CD4-positive, alpha-beta T cell (primary cell): ENCODE data around the gene GOLGA5. TPM values are rescaled to one million over a fixed set of nuclear protein-coding genes. Genes with fewer than 3 reads are reported as not detected.
"Not testable (repeated sequence)": the region's sequence is repeated elsewhere in the genome, so short reads cannot be mapped to it uniquely, and the experiment has no call there.

Source experiments
- ATAC-seq: fragments of 200-7000 bp; cut with Tn5 transposase; one replicate; pipeline ENCODE4 v1.10.0; 2022; ENCODE audit warnings: mild to moderate bottlenecking; ENCODE audit not compliant: poor library complexity
- CTCF ChIA-PET: fragments of 350-600 bp; sonication (Branson Sonifier 250); formaldehyde crosslinking; loops from one replicate; lab custom pipeline; 2021; ENCODE audit warnings: antibody characterized with exemption, inconsistent platforms; lab: Charles Lee
- POLR2A ChIA-PET: fragments of 350-600 bp; sonication (Branson Sonifier 250); formaldehyde crosslinking; loops from one replicate; lab custom pipeline; 2021; ENCODE audit warnings: antibody characterized with exemption, inconsistent platforms; lab: Charles Lee
- DNase-seq, 14 experiments: peaks; one replicate each; pipeline ENCODE4 v3.0.0-alpha.2; 2013 to 2020; ENCODE audit warnings: mixed read lengths in 2 of 14
- H3K27ac ChIP-seq, 2 donors: one replicate each; pipeline versions ENCODE4 v1.5.1 to v1.7.0; 2013; ENCODE audit warnings: low read length in 2 of 2, low read depth in 1 of 2, mild to moderate bottlenecking in 1 of 2
- H3K27me3 ChIP-seq, 2 experiments: 1 replicate in 1 of 2; 2 replicates in 1 of 2; pipeline versions ENCODE4 v1.6.1 to v1.7.0; 2013; ENCODE audit warnings: low read length in 2 of 2, control low read depth in 1 of 2, mild to moderate bottlenecking in 1 of 2, moderate library complexity in 1 of 2; ENCODE audit not compliant: insufficient read depth in 2 of 2, control insufficient read depth in 1 of 2
- H3K36me3 ChIP-seq: one replicate; pipeline ENCODE4 v1.6.1; 2013; ENCODE audit warnings: low read length, control low read depth; ENCODE audit not compliant: insufficient read depth
- H3K4me1 ChIP-seq: one replicate; pipeline ENCODE4 v1.6.1; 2013; ENCODE audit warnings: low read length, control low read depth; ENCODE audit not compliant: insufficient read depth
- H3K4me3 ChIP-seq: one replicate; pipeline ENCODE4 v1.5.1; 2013; ENCODE audit warnings: mild to moderate bottlenecking, low read length, moderate library complexity
- H3K9me3 ChIP-seq, 2 experiments: 1 replicate in 1 of 2; 2 replicates in 1 of 2; pipeline versions ENCODE4 v1.6.1 to v1.7.0; 2013; ENCODE audit warnings: low read length in 2 of 2, mild to moderate bottlenecking in 2 of 2, control low read depth in 1 of 2, moderate library complexity in 1 of 2; ENCODE audit not compliant: control insufficient read depth in 1 of 2, insufficient read depth in 1 of 2
- H3K27ac Mint-ChIP-seq: one replicate; pipeline ENCODE4 v1.8.0; 2020; ENCODE audit warnings: mixed read lengths
- H3K27me3 Mint-ChIP-seq: one replicate; pipeline ENCODE4 v1.8.0; 2021; ENCODE audit warnings: mixed read lengths
- H3K36me3 Mint-ChIP-seq: one replicate; pipeline ENCODE4 v1.8.0; 2021; ENCODE audit warnings: low read depth, mixed read lengths
- H3K4me1 Mint-ChIP-seq: one replicate; pipeline ENCODE4 v1.8.0; 2021; ENCODE audit warnings: low read depth, mixed read lengths
- H3K4me3 Mint-ChIP-seq: one replicate; pipeline ENCODE4 v1.8.0; 2020; ENCODE audit warnings: mild to moderate bottlenecking, mixed read lengths
- H3K9me3 Mint-ChIP-seq: one replicate; pipeline ENCODE4 v1.8.0; 2020; ENCODE audit warnings: mixed read lengths
- intact Hi-C, 2 experiments: fragments of 100-400 bp; cut with DNase I in 1 of 2; cut with micrococcal nuclease in 1 of 2; formaldehyde crosslinking; loops; one replicate each; pipeline versions ENCODE4 v1.15.1 to v1.9.0; 2023 to 2025; cut with DNase I, micrococcal nuclease
- total RNA-seq, 174 experiments: library from RNA in 2 of 174; stranded (reverse) in 2 of 174; gene quantifications; one replicate each; pipeline ENCODE4 v1.2.3 and lab custom pipeline; 2021 to 2026
- TF ChIP-seq, protein P1 (sequence below): fragments of 200-600 bp; IDR thresholded peaks from one replicate; pipeline ENCODE4 v1.8.0; 2022; ENCODE audit warnings: antibody characterized with exemption, mild to moderate bottlenecking

GOLGA5 gene
- total RNA-seq, 2 experiments from 2014 or later: 5.2 to 6.8 TPM

DNA sequence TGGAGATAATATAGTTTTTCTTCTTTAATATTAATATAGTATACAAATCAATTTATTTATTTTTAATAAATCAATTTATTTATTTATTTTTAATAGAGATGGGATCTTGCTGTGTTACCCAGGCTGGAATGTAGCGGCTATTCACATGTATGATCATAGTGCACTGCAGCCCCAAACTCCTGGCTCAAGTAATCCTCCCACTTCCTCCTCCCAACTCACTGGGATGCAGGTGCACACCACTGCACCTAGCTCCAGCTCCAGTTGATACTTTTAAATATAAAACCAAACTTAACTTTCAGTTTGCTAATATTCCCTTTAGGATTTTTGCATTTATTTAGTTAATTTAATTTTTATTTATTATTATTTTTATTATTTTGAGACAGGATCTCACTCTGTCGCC is 8.6 kb downstream of the GOLGA5 start:
- no peak for ATAC-seq
- no peak for DNase-seq
- intact Hi-C loops: no loop called here
- H3K36me3 ChIP-seq: peaks cover 46% of the 10 kb centered on the region
- H3K9me3 ChIP-seq: no peaks in the 10 kb centered on the region
- Mint-ChIP-seq H3K36me3 (peaks cover 81% of the 10 kb centered on the region), H3K27me3 (no peaks in the 10 kb centered on the region), H3K4me1 (peaks cover 64% of the 10 kb centered on the region), H3K27ac (no peak overlapping the region), H3K9me3 (no peaks in the 10 kb centered on the region), H3K4me3 (peak overlapping the region; percentile 48)
- no peak overlapping the region for H3K27ac ChIP-seq
- TF ChIP-seq, protein P1, sequence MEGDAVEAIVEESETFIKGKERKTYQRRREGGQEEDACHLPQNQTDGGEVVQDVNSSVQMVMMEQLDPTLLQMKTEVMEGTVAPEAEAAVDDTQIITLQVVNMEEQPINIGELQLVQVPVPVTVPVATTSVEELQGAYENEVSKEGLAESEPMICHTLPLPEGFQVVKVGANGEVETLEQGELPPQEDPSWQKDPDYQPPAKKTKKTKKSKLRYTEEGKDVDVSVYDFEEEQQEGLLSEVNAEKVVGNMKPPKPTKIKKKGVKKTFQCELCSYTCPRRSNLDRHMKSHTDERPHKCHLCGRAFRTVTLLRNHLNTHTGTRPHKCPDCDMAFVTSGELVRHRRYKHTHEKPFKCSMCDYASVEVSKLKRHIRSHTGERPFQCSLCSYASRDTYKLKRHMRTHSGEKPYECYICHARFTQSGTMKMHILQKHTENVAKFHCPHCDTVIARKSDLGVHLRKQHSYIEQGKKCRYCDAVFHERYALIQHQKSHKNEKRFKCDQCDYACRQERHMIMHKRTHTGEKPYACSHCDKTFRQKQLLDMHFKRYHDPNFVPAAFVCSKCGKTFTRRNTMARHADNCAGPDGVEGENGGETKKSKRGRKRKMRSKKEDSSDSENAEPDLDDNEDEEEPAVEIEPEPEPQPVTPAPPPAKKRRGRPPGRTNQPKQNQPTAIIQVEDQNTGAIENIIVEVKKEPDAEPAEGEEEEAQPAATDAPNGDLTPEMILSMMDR: no peak
- no peaks in the 10 kb centered on the region for H3K27me3 ChIP-seq
- H3K4me3 ChIP-seq: no peak overlapping the region
- ChIA-PET POLR2A (no interaction called here), CTCF (no interaction called here)
- H3K4me1 ChIP-seq: peaks cover 17% of the 10 kb centered on the region

DNA sequence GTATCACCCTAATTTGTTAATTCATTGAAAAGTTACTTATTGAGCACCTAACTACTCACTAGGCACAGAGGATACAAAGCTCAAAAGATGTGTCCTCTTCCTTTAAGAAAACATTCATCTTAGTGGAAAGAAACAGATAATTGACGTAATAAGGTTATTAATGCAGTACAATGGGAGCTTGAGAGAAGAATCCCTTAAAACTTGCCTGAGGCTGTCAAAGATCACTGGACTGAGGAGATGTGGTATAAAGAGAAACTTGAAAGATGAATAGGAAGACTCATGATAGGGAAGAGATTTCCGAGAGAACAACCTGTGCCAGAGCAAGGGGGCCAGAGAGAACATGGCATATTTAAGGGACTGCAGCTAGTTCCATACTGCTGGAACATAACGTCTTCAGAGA is 19.1 kb downstream of the GOLGA5 start:
- Mint-ChIP-seq H3K9me3 (no peaks in the 10 kb centered on the region), H3K36me3 (peaks cover 49% of the 10 kb centered on the region), H3K27ac (no peak overlapping the region), H3K27me3 (no peaks in the 10 kb centered on the region), H3K4me1 (no peaks in the 10 kb centered on the region), H3K4me3 (no peak overlapping the region)
- Histone ChIP-seq H3K36me3 (peaks cover 95% of the 10 kb centered on the region), H3K27ac (no peak overlapping the region), H3K4me3 (no peak overlapping the region), H3K27me3 (no peaks in the 10 kb centered on the region), H3K9me3 (no peaks in the 10 kb centered on the region), H3K4me1 (no peaks in the 10 kb centered on the region)
- CTCF ChIA-PET: no interaction called here
- intact Hi-C loops: no loop called here
- ATAC-seq (no peak), DNase-seq (no peak)
- TF ChIP-seq, protein P1: no peak
- POLR2A ChIA-PET: interaction anchor here (0.7 to 0.8 kb wide), 2 partner anchors 9 to 13 kb away, joined by 3 read pairs; no protein-coding TSS in a partner anchor

DNA sequence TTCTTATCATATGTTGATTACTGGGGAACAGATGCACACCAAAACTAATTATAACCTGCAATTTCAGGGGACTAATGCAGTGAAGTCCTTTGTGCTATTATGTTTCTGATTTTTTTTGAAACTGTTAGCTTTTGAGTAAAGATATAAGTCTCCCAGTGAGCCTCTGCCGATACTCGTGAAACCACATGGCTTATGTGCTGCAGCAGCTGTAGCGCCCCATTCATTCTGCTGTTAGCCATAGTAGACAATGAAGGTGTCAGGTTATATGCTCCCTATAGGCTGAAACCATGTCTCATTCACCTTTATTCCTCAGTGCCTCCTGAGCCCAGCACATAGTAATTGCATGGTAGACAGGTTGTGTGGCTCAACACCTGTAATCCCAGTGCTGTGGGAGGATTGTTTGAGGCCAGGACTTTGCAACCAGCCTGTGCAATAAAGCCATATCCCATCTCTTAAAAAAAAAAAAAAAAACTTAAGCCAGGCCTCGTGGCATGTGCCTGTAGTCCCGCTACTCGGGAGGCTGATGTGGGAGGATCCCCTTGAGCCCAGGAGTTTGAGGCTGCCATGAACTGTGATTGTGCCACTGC is 25.0 kb downstream of the GOLGA5 start:
- Histone ChIP-seq H3K36me3 (peaks cover 91% of the 10 kb centered on the region), H3K9me3 (no peaks in the 10 kb centered on the region), H3K27me3 (no peaks in the 10 kb centered on the region), H3K4me3 (no peak overlapping the region), H3K27ac (no peak overlapping the region), H3K4me1 (no peaks in the 10 kb centered on the region)
- TF ChIP-seq, protein P1: no peak
- DNase-seq (no peak), ATAC-seq (no peak)
- Mint-ChIP-seq H3K4me1 (no peaks in the 10 kb centered on the region), H3K36me3 (peaks cover 82% of the 10 kb centered on the region), H3K4me3 (no peak overlapping the region), H3K27ac (no peak overlapping the region), H3K27me3 (no peaks in the 10 kb centered on the region), H3K9me3 (no peaks in the 10 kb centered on the region)
- POLR2A ChIA-PET: no interaction called here
- intact Hi-C loops: no loop called here
- CTCF ChIA-PET: no interaction called here

DNA sequence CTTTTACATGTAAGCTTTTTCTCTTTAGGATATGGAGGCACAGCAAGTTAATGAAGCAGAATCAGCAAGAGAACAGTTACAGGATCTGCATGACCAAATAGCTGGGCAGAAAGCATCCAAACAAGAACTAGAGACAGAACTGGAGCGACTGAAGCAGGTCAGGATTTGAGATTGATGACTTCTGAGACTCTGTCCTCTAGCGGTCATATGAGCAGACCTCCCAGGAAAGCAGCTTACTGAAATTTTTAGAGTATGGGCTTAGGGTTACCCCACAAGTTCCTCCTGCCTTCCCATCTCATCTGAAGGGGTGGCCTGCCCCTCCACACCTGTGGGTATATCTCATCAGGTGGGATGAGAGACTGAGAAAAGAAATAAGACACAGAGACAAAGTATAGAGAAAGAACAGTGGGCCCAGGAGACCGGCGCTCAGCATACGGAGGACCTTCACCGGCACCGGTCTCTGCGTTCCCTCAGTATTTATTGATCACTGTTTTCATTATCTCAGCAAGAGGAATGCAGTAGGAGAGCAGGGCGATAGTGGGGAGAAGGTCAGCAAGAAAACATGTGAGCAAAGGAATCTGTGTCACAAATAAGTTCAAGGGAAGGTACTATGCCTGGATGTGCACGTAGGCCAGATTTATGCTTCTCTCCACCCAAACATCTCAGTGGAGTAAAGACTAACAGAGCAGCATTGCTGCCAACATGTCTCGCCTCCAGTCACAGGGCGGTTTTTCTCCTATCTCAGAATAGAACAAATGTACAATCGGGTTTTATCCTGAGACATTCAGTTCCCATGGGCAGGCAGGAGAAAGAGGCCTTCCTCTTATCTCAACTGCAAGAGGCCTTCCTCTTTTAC is 25.8 kb downstream of the GOLGA5 start:
- peaks cover 90% of the 10 kb centered on the region for H3K36me3 Mint-ChIP-seq
- H3K4me3 Mint-ChIP-seq, CTCF ChIA-PET, H3K27me3 ChIP-seq, intact Hi-C loops, DNase-seq, H3K27ac ChIP-seq, H3K27ac Mint-ChIP-seq, H3K4me3 ChIP-seq, H3K4me1 ChIP-seq, POLR2A ChIA-PET, H3K4me1 Mint-ChIP-seq, ATAC-seq, H3K9me3 ChIP-seq, H3K27me3 Mint-ChIP-seq, H3K9me3 Mint-ChIP-seq: not testable (repeated sequence)
- peaks cover 91% of the 10 kb centered on the region for H3K36me3 ChIP-seq

DNA sequence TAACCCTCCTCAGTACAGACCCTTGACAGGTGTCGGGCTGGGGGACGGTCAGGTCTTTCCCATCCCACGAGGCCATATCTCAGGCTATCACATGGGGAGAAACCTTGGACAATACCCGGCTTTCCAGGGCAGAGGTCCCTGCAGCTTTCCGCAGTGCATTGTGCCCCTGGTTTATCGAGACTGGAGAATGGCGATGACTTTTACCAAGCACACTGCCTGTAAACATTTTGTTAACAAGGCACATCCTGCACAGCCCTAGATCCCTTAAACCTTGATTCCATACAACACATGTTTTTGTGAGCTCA is 26.4 kb downstream of the GOLGA5 start:
- H3K27me3 Mint-ChIP-seq, H3K27ac ChIP-seq, H3K4me3 ChIP-seq, H3K9me3 ChIP-seq, intact Hi-C loops, H3K4me1 ChIP-seq, ATAC-seq, H3K9me3 Mint-ChIP-seq, DNase-seq, H3K4me3 Mint-ChIP-seq, CTCF ChIA-PET, H3K27me3 ChIP-seq, POLR2A ChIA-PET, H3K27ac Mint-ChIP-seq, H3K4me1 Mint-ChIP-seq: not testable (repeated sequence)
- H3K36me3 Mint-ChIP-seq: peaks cover 96% of the 10 kb centered on the region
- peaks cover 91% of the 10 kb centered on the region for H3K36me3 ChIP-seq
